ENCODE measurements around the gene FAM184A. TPM values are rescaled to one million over a fixed set of nuclear protein-coding genes. Genes with fewer than 3 reads are reported as not detected.
A peak's percentile ranks its signal among the peaks of the same experiment; 100 is the strongest.

Gene FAM184A
- total RNA-seq, 1 donor from 2014 or later: 15.4 TPM

GRCh38 chr6:119036081-119036480 lies 42.4 kb downstream of the FAM184A start:
- intact Hi-C loops (cut with DNase I): no loop called here
- no peak overlapping the region for H3K27ac ChIP-seq
- H3K4me1 ChIP-seq: no peaks in the 10 kb centered on the region
- no peak for TF ChIP-seq CTCF (IDR thresholded peaks at IDR 0.05)
- ATAC-seq (no peak), DNase-seq (no peak)
- H3K9me3 ChIP-seq: no peaks in the 10 kb centered on the region
- H3K4me3 ChIP-seq: no peak overlapping the region
- H3K27me3 ChIP-seq: no peaks in the 10 kb centered on the region
- H3K36me3 ChIP-seq: no peaks in the 10 kb centered on the region

- Histone ChIP-seq H3K27ac (no peak overlapping the region), H3K4me1 (no peaks in the 10 kb centered on the region), H3K4me3 (no peak overlapping the region), H3K27me3 (no peaks in the 10 kb centered on the region), H3K9me3 (no peaks in the 10 kb centered on the region), H3K36me3 (no peaks in the 10 kb centered on the region)
- ATAC-seq: no peak
- intact Hi-C loops (cut with DNase I): no loop called here
- TF ChIP-seq CTCF (IDR thresholded peaks at IDR 0.05): no peak
- DNase-seq: no peak
These were observed 43.0 kb downstream of the FAM184A start for GRCh38 chr6:119035459-119035858.

- no peaks in the 10 kb centered on the region for H3K4me1 ChIP-seq
- peak; percentile 26 for ATAC-seq
- H3K27me3 ChIP-seq: no peaks in the 10 kb centered on the region
- intact Hi-C loops (cut with DNase I): no loop called here
- DNase-seq: no peak
- H3K36me3 ChIP-seq: no peaks in the 10 kb centered on the region
- no peaks in the 10 kb centered on the region for H3K9me3 ChIP-seq
- H3K27ac ChIP-seq: no peak overlapping the region
- TF ChIP-seq CTCF (IDR thresholded peaks at IDR 0.05): no peak
- no peak overlapping the region for H3K4me3 ChIP-seq
These were observed 43.5 kb downstream of the FAM184A start for GRCh38 chr6:119034827-119035458.

GRCh38 chr6:119032428-119032827 lies 46.0 kb downstream of the FAM184A start:
- Histone ChIP-seq H3K27me3 (no peaks in the 10 kb centered on the region), H3K4me1 (no peaks in the 10 kb centered on the region), H3K36me3 (no peaks in the 10 kb centered on the region), H3K4me3 (no peak overlapping the region), H3K27ac (no peak overlapping the region), H3K9me3 (no peaks in the 10 kb centered on the region)
- no peak for TF ChIP-seq CTCF (IDR thresholded peaks at IDR 0.05)
- no peak for ATAC-seq
- intact Hi-C loops (cut with DNase I): no loop called here
- DNase-seq: no peak

- H3K36me3 ChIP-seq: no peaks in the 10 kb centered on the region
- intact Hi-C loops (cut with DNase I): no loop called here
- no peak for DNase-seq
- TF ChIP-seq CTCF (IDR thresholded peaks at IDR 0.05): no peak
- no peak for ATAC-seq
- H3K27ac ChIP-seq: no peak overlapping the region
- H3K27me3 ChIP-seq: no peaks in the 10 kb centered on the region
- no peaks in the 10 kb centered on the region for H3K4me1 ChIP-seq
- no peak overlapping the region for H3K4me3 ChIP-seq
- no peaks in the 10 kb centered on the region for H3K9me3 ChIP-seq
These were observed 47.7 kb downstream of the FAM184A start for GRCh38 chr6:119030759-119031158.

- no peaks in the 10 kb centered on the region for H3K36me3 ChIP-seq
- no peaks in the 10 kb centered on the region for H3K9me3 ChIP-seq
- TF ChIP-seq CTCF (IDR thresholded peaks at IDR 0.05): no peak
- H3K27me3 ChIP-seq: no peaks in the 10 kb centered on the region
- H3K27ac ChIP-seq: no peak overlapping the region
- no peaks in the 10 kb centered on the region for H3K4me1 ChIP-seq
- ATAC-seq (no peak), DNase-seq (no peak)
- intact Hi-C loops (cut with DNase I): no loop called here
- H3K4me3 ChIP-seq: no peak overlapping the region
These were observed 50.4 kb downstream of the FAM184A start for GRCh38 chr6:119028091-119028490.
